Measurements from ENCODE around the gene MTMR2.
A peak's percentile ranks its signal among the peaks of the same experiment; 100 is the strongest.
"Not testable (repeated sequence)": the region's sequence is repeated elsewhere in the genome, so short reads cannot be mapped to it uniquely, and the experiment has no call there.

The MTMR2 gene

DNA sequence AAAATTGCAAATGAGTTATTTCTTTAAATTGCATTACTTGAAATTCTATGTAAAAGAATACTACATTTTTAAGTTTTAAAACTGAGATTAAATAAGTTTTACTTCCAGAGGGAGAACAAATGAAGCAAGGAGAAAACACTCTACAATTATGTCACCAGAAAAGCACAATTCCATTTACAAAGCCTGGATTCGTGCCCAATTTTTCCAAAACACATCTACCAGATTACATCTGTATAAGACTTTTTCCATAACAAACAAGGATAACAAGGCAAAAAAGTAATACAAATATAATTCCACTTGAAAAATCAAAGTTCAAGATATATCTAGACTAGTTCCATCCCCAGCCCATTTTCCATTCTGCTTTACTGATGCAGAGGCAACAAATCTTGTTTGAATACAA is 40.5 kb downstream of the MTMR2 start:
- DNase-seq = no peak

GRCh38 chr11:95877291-95877690 is 46.6 kb downstream of the MTMR2 start:
- peak; percentile 99 for DNase-seq

GRCh38 chr11:95870877-95871276 is 53.0 kb downstream of the MTMR2 start:
- DNase-seq = not testable (repeated sequence)

DNA sequence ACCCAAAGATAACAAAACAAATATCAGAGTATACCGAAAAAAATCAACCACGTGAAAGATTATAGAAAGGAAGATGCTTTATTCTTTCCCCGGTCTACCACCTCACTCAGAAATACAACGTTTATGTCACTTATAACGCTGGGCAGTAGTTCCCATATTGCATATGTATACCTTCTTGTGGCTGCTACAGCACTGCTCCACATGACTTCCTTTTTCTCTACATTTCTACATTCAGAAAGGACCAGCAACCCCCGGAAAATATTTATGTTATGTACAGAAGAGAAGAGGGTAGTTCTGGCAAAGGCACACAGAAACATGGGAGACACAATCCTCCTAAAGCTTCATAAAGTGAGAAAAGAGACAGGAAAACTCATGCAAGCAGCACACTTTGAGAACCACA is 56.8 kb downstream of the MTMR2 start:
- no peak for DNase-seq

GRCh38 chr11:95863486-95864140 is 60.3 kb downstream of the MTMR2 start:
- peak; percentile 86 for DNase-seq

DNA sequence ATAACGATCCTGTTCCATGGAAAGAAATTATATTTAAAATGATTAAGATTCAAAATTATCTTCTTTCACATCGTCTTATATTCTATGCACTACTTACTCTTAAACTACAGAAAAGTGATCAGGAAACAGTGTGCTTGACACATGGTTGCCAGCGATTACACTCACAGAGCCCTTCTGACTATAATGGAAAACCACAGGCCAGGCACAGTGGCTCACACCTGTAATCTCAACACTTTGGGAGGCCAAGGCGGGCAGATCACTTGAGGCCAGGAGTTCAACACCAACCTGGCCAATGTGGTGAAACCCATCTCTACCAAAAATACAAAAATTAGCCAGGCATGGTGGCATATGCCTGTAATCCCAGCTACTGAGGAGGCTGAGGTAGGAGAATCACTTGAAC is 63.9 kb downstream of the MTMR2 start:
- not testable (repeated sequence) for DNase-seq

- not testable (repeated sequence) for DNase-seq
Measured at GRCh38 chr11:95854362-95854761, 69.5 kb downstream of the MTMR2 start.

- DNase-seq = no peak
Measured at GRCh38 chr11:95853862-95854261, 70.0 kb downstream of the MTMR2 start.

DNA sequence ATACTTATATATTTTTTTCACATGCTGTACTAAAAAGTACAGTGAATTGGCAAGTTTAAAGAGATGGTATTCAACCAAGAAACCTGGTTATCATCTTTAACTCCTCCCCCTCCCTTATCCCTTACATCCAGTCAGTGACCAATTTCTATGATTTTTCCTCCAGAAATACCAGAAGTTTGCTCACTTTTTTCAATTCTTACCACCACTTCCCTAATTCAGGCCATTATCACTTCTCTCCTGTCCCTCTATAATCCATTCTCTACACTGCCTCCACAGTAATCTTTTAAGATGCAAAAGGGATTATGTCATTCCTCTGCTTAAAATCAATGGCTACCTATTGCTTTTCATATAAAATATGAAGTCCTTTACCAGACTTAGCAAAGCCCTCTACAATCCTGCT is 70.8 kb downstream of the MTMR2 start:
- no peak for DNase-seq

GRCh38 chr11:95850137-95850536 is 73.8 kb downstream of the MTMR2 start:
- DNase-seq = no peak

DNA sequence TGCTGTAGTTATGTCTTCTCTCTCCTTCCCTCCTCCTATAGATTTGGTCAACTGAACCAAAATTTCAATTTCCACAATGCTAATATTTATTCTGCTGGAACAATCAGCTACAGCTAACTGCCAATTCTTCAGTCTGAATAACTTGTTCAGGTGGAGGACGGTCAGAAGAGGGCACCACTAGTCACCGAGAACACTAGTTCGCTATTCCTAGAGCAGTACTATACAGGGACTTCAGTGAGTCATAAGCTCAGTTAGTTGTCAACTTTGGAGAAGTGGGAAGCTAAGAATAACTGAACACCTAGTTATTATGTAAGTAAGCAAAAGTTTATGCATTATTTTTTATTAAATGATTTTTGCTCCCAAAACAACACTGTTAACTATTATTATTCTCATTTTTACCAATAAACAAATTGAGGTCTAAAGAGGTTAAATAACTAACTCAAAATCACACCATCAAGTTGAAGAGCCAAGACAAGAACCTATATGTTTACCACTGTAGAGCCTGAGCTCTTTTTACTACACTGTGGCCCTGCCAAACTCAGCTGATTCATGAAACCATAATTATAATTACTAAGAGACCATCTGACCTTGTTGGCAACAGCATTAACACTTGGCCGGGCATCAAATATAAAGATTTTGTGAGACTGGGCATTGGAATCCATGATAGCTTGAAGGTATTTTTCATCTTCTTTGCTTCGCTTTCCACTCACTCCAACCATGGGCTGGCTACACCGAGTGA is 74.7 kb downstream of the MTMR2 start:
- peak; percentile 77 for DNase-seq

GRCh38 chr11:95845167-95845566 is 78.7 kb downstream of the MTMR2 start:
- DNase-seq = no peak

DNA sequence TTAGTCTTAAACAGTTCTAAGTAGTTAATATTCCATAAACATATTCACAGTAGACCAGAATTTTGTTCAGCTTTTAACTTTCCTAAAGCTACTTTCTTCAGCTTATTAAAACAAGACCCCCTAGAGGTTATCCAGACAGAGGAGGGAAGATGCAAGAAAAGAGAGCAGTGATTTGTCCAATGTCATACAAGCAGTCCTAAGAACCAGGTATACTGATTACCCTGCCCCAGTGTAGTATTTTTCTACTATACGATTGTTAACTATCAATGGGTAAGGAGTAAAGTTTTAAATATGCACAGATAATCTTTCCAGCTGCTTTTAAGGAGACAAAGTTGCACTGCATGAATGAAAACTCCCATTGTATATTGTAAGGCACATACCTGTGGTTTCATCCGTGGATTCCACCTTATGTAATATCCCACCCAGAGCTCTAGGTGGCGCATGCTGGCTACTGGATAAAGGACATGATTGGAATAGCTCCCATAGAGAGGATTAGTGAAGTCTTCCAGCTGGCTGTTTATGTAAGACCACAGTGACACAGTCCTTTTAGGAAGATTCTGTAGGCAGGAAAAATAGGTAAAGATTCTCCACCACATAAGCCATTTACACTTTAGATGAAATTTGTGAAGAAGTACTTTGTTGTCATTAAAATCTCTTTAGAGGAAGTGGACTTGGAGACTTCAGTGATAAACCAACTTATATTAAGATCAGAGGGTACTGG is 88.0 kb downstream of the MTMR2 start:
- peak; percentile 90 for DNase-seq

GRCh38 chr11:95835351-95835750 is 88.6 kb downstream of the MTMR2 start:
- DNase-seq = no peak

DNA sequence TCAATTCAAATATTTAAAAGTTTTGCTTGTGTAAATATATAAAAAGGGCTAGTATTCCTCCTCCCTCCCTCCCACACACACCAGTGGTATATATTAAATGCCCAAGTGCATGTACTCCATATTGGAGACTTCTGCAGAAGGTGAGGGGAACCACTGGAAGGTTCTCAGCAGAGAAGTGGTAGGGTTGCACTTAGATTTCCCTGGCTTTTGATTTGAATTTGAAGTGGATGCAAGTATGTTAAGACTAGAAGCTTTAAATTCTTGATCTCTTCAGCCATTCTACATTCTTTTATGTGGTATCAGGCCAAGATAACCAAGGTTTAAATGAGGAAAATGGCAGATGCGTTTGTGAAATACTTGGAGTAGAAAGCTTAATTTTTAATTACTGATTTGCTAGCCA is 90.5 kb downstream of the MTMR2 start:
- no peak for DNase-seq

GRCh38 chr11:95832763-95833162 is 91.1 kb downstream of the MTMR2 start:
- peak; percentile 66 for DNase-seq

GRCh38 chr11:95831198-95831883 is 92.6 kb downstream of the MTMR2 start:
- DNase-seq = peak; percentile 96

GRCh38 chr11:95829580-95830259 is 94.2 kb downstream of the MTMR2 start:
- peak; percentile 70 for DNase-seq

DNA sequence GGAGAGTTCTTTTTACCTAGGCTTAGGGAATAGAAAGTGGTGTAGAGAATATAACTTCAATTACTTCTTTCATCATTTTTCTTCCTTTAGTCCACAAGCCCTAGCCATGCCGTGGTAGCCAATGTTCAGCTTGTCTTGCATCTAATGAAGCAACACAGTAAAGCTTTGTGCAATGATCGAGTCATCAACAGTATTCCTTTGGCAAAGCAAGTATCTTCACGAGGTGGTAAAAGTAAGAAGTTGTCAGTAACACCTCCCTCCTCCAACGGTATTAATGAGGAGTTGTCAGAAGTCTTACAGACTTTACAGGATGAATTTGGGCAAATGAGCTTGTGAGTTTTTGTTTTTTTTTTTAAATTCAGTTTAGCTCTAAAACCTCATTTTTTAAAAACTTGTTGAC is 96.2 kb downstream of the MTMR2 start:
- peak; percentile 15 for DNase-seq

- DNase-seq = peak; percentile 37
Measured at GRCh38 chr11:95821640-95822039, 102.3 kb downstream of the MTMR2 start.

- DNase-seq = no peak
Measured at GRCh38 chr11:95816037-95816436, 107.9 kb downstream of the MTMR2 start.

GRCh38 chr11:95811052-95811451 is 112.9 kb downstream of the MTMR2 start:
- not testable (repeated sequence) for DNase-seq

- not testable (repeated sequence) for DNase-seq
Measured at GRCh38 chr11:95806464-95806863, 117.4 kb downstream of the MTMR2 start.
